HG03442 (cell line): Measurements from ENCODE around the gene UBAP1L.
"Not testable (repeated sequence)": the region's sequence is repeated elsewhere in the genome, so short reads cannot be mapped to it uniquely, and the experiment has no call there.

Experiments used
- ATAC-seq: cut with Tn5 transposase; IDR thresholded peaks from one replicate; pipeline ENCODE4 v1.9.1; 2021; ENCODE audit warnings: mild to moderate bottlenecking, moderate library complexity; ENCODE audit not compliant: unreplicated experiment

UBAP1L gene

GRCh38 chr15:65085207-65085753 is 29.7 kb downstream of the UBAP1L start:
- no peak for ATAC-seq

GRCh38 chr15:65084500-65085206 is 30.3 kb downstream of the UBAP1L start:
- no peak for ATAC-seq

GRCh38 chr15:65083262-65083701 is 31.7 kb downstream of the UBAP1L start:
- no peak for ATAC-seq

GRCh38 chr15:65082303-65082953 is 32.6 kb downstream of the UBAP1L start:
- ATAC-seq = no peak

GRCh38 chr15:65081758-65082157 is 33.2 kb downstream of the UBAP1L start:
- no peak for ATAC-seq

- no peak for ATAC-seq
Observed at GRCh38 chr15:65081270-65081669, 33.7 kb downstream of the UBAP1L start.

- no peak for ATAC-seq
Observed at GRCh38 chr15:65079580-65079979, 35.4 kb downstream of the UBAP1L start.

GRCh38 chr15:65077981-65078352 is 37.0 kb downstream of the UBAP1L start:
- ATAC-seq = no peak

- ATAC-seq = no peak
Observed at GRCh38 chr15:65077291-65077980, 37.6 kb downstream of the UBAP1L start.

GRCh38 chr15:65076486-65077290 is 38.3 kb downstream of the UBAP1L start, which contains the start of gene KBTBD13:
Gene KBTBD13 (plus strand): TSS chr15:65076746. CDS start chr15:65076816, 70 bp downstream.
- ATAC-seq = no peak

GRCh38 chr15:65075607-65076395 is 39.2 kb downstream of the UBAP1L start:
- ATAC-seq = not testable (repeated sequence)

GRCh38 chr15:65074946-65075345 is 40.1 kb downstream of the UBAP1L start:
- not testable (repeated sequence) for ATAC-seq

GRCh38 chr15:65072617-65073016 is 42.4 kb downstream of the UBAP1L start:
- ATAC-seq = no peak

GRCh38 chr15:65072027-65072426 is 43.0 kb downstream of the UBAP1L start:
- no peak for ATAC-seq

GRCh38 chr15:65071381-65071811 is 43.6 kb downstream of the UBAP1L start:
- ATAC-seq = no peak

GRCh38 chr15:65069779-65070546 is 45.0 kb downstream of the UBAP1L start:
- ATAC-seq = no peak

GRCh38 chr15:65069179-65069578 is 45.8 kb downstream of the UBAP1L start:
- ATAC-seq = no peak

- no peak for ATAC-seq
Observed at GRCh38 chr15:65068403-65068788, 46.6 kb downstream of the UBAP1L start.
